Lung (tissue), 12 donors: ENCODE results near the gene UGT1A6. TPM values are rescaled to one million over a fixed set of nuclear protein-coding genes. Genes with fewer than 3 reads are reported as not detected.

Experiments
- ATAC-seq: fragments of 200-7000 bp; cut with Tn5 transposase; one replicate; pipeline ENCODE4 v1.9.1; 2020; ENCODE audit warnings: moderate number of reproducible peaks; ENCODE audit not compliant: insufficient read depth, low FRiP score
- DNase-seq, 3 donors: peaks; one replicate each; pipeline ENCODE4 v3.0.0-alpha.2; 2013 to 2017
- H3K27ac ChIP-seq, 2 donors: one replicate each; pipeline ENCODE4 v1.5.1; 2013; ENCODE audit warnings: mild to moderate bottlenecking in 2 of 2, moderate library complexity in 2 of 2, control low read depth in 1 of 2, inconsistent platforms in 1 of 2, low read depth in 1 of 2, low read length in 1 of 2
- H3K27me3 ChIP-seq, 3 donors: one replicate each; pipeline ENCODE4 v1.5.1; 2013; ENCODE audit warnings: low read length in 2 of 3; ENCODE audit not compliant: control insufficient read depth in 3 of 3, insufficient read depth in 3 of 3
- H3K36me3 ChIP-seq, 4 donors: one replicate each; pipeline ENCODE4 v1.5.1; 2013; ENCODE audit warnings: low read length in 4 of 4, mild to moderate bottlenecking in 1 of 4, moderate library complexity in 1 of 4; ENCODE audit not compliant: control insufficient read depth in 4 of 4, insufficient read depth in 4 of 4
- H3K4me1 ChIP-seq, 5 donors: one replicate each; pipeline ENCODE4 v1.5.1; 2013; ENCODE audit warnings: low read length in 5 of 5, mild to moderate bottlenecking in 2 of 5, moderate library complexity in 1 of 5; ENCODE audit not compliant: control insufficient read depth in 5 of 5, insufficient read depth in 5 of 5
- H3K4me3 ChIP-seq: one replicate; pipeline ENCODE4 v1.5.1; 2013; ENCODE audit warnings: mild to moderate bottlenecking, control low read depth, moderate library complexity
- H3K9ac ChIP-seq, 2 donors: one replicate each; pipeline ENCODE4 v1.5.1; 2013; ENCODE audit warnings: low read length in 2 of 2, control low read depth in 1 of 2; ENCODE audit not compliant: insufficient read depth in 1 of 2
- H3K9me3 ChIP-seq, 4 donors: one replicate each; pipeline ENCODE4 v1.5.1; 2013; ENCODE audit warnings: low read length in 3 of 4, mild to moderate bottlenecking in 1 of 4, moderate library complexity in 1 of 4; ENCODE audit not compliant: control insufficient read depth in 4 of 4, insufficient read depth in 3 of 4
- CTCF ChIP-seq: IDR thresholded peaks from 2 replicates; pipeline ENCODE4 v1.5.1; 2012; ENCODE audit warnings: mild to moderate bottlenecking; ENCODE audit errors: control extremely low read depth, extremely low read depth
- WGBS, 2 donors: extraction: QIAGEN DNeasy Blood & Tissue Kit; methylation state at CpG; one replicate each; pipeline ENCODE4 v1.1.7; 2013; 5-methylcytosine and 5-hydroxymethylcytosine counted together
- polyA plus RNA-seq, 2 donors: library from polyadenylated mRNA; stranded (reverse); fragments of 200-250 nt; gene quantifications; one replicate each; pipeline ENCODE4 v1.2.1, GENCODE V29; 2013
- total RNA-seq, 2 donors: library from RNA; depleted of rRNA in 1 of 2; stranded (reverse); fragments of >200 nt in 1 of 2; gene quantifications; one replicate each; pipeline ENCODE4 v1.2.1, GENCODE V29; 2014 to 2021
- donor health status: control.
- donor health status: control.
- donor health status: Bipolar disorder and iron deficiency.
- donor health status: healthy.
- donor health status: DM: yes; HTN: yes; CAD: no.

Gene UGT1A6
- total and polyA plus RNA-seq, 4 donors, result 0.63 to 2.3 (median 1.5) TPM

DNA sequence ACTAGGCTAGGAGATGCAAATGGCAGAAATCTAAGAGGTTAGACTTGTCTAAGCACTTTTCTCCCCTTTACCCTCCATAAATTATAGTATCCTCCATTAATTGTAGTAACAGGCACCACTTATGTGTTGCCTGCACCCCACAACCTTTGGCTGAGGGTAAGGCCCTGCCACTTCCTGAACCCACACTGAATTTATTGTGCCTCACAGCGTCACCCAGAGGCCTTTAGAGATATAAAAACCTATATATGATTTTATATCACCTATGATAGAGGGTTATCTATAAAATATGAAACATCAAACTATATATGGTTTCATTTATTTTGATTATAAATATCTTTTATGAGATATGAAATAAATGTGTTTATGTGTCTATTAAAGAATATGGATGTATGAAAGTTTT is 18.4 kb upstream of the UGT1A6 start:
- Histone ChIP-seq H3K27me3 (no peaks in the 10 kb centered on the region), H3K27ac (no peak overlapping the region), H3K36me3 (no peaks in the 10 kb centered on the region), H3K4me3 (no peak overlapping the region), H3K9me3 (peaks cover 0 to 2% (median 0%) of the 10 kb centered on the region in 4 donors), H3K4me1 (no peaks in the 10 kb centered on the region), H3K9ac (no peak overlapping the region)
- WGBS, 2 donors, result 70 to 73% methylated on average over 1 of the region's 1 CpG
- DNase-seq (no peak), ATAC-seq (no peak)
- no peak for TF ChIP-seq CTCF

DNA sequence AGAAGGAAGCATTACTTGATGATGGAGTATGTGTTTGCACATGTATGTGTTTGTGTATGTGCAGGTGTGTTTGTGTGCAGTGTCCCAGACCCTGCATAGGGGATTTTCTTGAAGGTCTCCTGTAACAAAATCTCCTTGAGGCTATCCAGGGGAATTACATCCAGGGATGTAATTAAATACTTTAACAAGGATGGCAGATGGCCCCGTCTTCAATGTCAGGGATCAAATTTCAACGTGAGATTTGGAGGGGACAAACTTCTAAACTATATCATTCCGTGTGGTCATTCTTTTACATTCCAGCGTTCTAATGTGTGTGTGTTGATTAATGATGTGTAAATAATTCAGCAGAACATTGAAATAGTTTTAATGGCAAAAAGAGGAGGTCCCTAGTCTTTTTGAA is 17.7 kb upstream of the UGT1A6 start:
- ATAC-seq (no peak), DNase-seq (no peak)
- Histone ChIP-seq H3K27ac (no peak overlapping the region), H3K4me1 (no peaks in the 10 kb centered on the region), H3K36me3 (no peaks in the 10 kb centered on the region), H3K9me3 (peaks cover 0 to 2% (median 0%) of the 10 kb centered on the region in 4 donors), H3K27me3 (no peaks in the 10 kb centered on the region), H3K4me3 (no peak overlapping the region), H3K9ac (no peak overlapping the region)
- no peak for TF ChIP-seq CTCF
- WGBS, 2 donors, result 49 to 73% methylated on average over 4 of the region's 4 CpGs

- Histone ChIP-seq H3K9me3 (peaks cover 0 to 2% (median 0%) of the 10 kb centered on the region in 4 donors), H3K27me3 (no peaks in the 10 kb centered on the region), H3K9ac (no peak overlapping the region), H3K4me3 (no peak overlapping the region), H3K27ac (no peak overlapping the region), H3K36me3 (no peaks in the 10 kb centered on the region), H3K4me1 (no peaks in the 10 kb centered on the region)
- DNase-seq (no peak), ATAC-seq (no peak)
- TF ChIP-seq CTCF, result no peak
- 87 to 93% methylated on average over 2 of the region's 2 CpGs for whole genome bisulfite sequencing, 2 donors
Observed at GRCh38 chr2:233676046-233676445, 16.6 kb upstream of the UGT1A6 start.

DNA sequence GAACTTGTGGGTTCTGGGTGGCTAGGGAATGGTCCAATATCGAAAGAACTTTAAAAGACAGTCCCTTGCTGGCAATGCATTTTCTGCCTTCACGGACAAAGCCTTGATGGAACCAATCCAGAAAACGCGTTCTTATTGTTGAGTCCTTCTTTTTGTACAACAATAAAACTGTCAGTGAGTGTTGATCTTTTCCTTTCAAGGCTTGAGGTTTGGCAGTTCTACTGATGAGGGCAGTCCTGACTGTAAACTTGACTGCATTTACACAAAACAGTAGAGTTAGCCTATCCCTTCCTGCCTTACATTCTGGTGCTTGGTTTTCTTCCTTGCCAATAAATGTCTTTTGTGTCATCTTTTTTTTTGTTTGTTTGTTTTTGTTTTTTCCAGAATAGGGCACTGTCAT is 13.5 kb upstream of the UGT1A6 start:
- no peak for ATAC-seq
- H3K9ac ChIP-seq, result no peak overlapping the region
- H3K4me1 ChIP-seq, result no peaks in the 10 kb centered on the region
- DNase-seq, result no peak
- H3K4me3 ChIP-seq, result no peak overlapping the region
- H3K9me3 ChIP-seq, result no peaks in the 10 kb centered on the region
- 68 to 82% methylated on average over 4 of the region's 4 CpGs for WGBS, 2 donors
- TF ChIP-seq CTCF, result no peak
- H3K27ac ChIP-seq, result no peak overlapping the region
- no peaks in the 10 kb centered on the region for H3K36me3 ChIP-seq
- no peaks in the 10 kb centered on the region for H3K27me3 ChIP-seq
